Iris pigment epithelial cell (primary cell): ENCODE data around the gene FABP2.
"Not testable (repeated sequence)": the region's sequence is repeated elsewhere in the genome, so short reads cannot be mapped to it uniquely, and the experiment has no call there.

Source experiments
- DNase-seq: peaks from one replicate; pipeline ENCODE4 v3.0.0-alpha.2; 2011; ENCODE audit warnings: low read depth

Gene FABP2

DNA sequence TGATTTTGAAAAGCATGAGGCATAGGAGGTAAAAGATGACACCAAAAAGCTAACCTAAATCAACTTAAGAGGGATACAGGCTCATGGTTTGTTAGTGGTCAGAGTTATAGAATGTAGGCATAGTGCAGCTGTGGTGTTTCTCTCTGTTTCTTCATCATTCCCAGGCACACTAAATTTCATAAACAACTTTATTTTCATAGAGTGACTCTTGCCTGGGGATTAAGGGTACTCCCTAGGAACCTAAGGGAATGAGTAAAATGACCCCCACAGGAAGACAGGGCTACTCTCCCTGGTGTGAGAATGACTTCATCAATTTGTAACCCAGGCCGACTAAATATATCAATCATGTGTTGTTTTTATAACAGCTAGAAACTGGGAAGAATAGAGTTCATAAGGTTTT lies 11.1 kb downstream of the FABP2 start:
- peak; percentile 73 for DNase-seq

GRCh38 chr4:119307606-119308005 lies 14.3 kb downstream of the FABP2 start:
- no peak for DNase-seq

GRCh38 chr4:119304431-119304830 lies 17.5 kb downstream of the FABP2 start:
- no peak for DNase-seq

DNA sequence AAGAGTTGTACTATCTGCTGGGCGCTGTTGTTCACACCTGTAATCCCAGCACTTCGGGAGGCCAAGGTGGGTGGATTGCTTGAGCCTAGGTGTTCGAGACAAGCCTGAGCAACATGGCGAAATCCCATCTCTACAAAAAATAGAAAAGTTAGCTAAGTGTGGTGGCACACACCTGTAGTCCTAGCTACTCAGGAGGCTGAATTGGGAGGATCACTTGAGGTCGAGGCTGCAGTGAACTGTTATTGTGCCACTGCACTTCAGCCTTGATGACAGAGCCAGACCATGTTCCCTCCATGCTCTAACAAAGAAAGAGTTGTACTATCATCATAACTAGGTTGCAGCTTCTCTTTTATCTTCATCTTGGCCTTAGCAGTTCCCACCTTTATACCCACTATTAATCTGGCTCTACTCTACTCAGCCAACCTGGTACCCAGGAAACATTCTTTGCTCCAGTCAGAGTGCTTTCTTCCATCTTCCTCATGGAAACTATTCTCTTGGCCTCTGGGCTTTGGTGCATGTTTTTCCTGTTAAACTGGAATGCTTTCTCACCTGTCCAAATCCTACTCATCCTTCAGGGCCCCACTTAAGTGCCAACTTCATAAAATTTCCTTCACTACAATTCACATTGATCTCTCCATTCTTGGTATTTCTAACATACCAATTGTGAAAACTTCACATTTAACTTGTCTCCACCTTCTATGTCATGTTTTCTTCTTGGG lies 18.2 kb downstream of the FABP2 start:
- no peak for DNase-seq

DNA sequence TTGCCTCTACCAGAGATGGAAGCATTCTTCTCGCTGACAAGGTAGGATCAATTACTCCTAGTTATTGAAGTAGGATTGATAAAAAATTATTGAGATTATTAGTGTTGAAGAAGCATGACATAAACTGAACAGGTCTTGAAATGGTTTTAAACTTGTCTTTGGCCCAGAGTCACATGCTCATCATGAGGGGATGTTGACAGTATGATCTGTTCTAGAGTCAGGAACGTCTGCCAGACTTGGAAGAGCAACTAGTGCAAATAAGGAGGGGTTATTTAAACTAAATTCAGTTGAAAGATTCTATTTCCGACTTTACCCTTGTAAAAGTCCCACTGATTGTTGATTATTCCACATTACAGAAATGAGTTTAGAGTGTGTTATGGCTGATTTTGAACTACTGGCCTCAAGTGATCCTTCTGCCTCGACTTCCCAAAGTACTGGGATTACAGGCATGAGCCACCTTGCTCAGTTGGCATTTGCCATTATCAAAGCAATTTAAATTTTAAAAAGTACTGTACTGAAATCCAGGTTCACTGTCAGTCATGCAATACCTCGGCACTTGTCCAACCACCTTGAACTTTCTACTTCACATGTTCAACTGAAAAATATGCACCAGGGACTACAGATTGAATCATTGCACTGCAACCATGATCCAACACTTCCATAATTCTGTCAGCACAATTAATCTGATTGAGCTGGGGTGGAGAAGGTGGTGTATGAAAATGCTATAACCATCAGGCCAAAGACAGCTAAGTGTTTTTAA lies 19.7 kb downstream of the FABP2 start:
- no peak for DNase-seq

DNA sequence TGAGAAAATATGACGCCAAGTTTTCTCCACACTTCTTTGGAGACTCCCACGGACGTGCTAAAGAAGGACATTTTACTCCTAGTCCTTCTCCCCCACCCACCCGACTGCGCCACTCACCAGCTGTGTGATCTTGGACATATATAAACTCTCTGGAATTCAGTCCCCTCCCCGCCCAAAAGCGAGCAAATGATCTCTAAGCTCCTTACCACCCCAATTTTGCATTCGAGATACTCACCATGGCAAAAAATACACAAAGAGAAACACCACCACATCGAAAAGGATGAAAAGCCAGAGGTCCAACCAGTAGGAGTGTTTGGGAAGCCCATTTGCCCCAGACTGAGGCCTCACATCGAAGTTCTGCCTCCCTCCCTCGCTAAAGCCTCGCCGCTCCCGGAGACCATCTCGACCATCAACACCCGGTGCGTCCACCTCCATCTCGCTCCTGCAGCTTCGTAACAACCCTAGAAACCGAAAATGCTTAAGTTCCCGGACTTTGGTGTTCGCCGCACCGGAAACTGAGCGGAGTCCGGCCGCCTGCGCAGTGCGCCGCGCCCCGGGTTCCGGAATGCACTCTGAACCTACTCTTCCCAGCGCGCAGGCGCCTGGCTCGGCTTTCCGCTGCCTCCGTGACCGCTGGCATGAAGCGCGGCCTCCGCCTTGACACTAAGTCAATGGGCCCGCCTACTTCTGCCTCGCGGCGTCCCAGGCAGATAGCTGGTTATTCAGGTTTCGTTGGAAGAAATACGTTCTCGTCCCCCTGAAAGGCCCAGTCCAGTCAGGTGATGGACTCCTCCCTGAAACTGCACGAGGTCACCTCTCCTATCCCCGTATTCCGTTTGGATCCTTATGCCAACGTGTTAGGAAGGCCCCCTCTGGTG lies 21.6 kb downstream of the FABP2 start:
- peak; percentile 93 for DNase-seq

GRCh38 chr4:119299741-119300100 lies 22.2 kb downstream of the FABP2 start:
- no peak for DNase-seq

DNA sequence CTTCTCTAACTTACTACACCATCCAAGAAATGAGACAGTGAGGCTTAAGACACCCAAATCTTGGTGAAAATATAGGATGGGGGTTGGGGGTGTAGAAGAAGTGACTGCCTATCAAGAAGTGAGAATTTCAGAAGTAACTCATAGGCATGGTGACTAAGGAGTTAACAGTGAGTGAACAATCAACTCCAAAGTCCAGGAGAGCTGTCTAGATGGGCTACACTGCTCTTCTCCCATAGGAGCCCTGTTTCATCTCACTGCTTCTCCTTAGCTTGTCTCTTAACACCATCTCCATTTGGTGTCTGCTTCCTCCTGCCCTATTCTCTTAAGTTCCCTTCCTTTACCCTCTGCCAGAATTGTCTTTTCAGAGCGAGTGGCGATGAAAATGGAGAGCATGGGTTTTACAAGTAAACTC lies 22.7 kb downstream of the FABP2 start:
- peak; percentile 32 for DNase-seq

- DNase-seq, result no peak
Observed at GRCh38 chr4:119297795-119298194, 24.1 kb downstream of the FABP2 start.

- no peak for DNase-seq
Observed at GRCh38 chr4:119296356-119296755, 25.6 kb downstream of the FABP2 start.

DNA sequence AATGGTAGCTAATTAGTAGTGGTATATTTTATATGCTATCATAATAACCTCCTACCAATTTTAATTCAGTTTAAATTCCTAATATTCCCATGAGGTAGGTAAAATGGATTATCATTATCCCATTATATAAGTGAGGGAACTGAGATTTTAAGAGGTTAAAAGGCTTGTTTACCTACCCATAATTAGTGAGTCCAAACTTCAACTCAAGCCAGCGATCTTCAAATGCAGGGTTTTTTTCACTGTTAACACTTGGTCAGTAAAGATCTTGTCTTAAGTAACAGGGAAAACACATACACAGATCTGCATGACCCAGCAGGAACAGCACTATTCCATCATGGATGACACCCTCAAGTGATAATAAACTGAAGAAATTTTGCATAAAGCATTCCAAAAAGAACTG lies 31.3 kb downstream of the FABP2 start:
- no peak for DNase-seq

DNA sequence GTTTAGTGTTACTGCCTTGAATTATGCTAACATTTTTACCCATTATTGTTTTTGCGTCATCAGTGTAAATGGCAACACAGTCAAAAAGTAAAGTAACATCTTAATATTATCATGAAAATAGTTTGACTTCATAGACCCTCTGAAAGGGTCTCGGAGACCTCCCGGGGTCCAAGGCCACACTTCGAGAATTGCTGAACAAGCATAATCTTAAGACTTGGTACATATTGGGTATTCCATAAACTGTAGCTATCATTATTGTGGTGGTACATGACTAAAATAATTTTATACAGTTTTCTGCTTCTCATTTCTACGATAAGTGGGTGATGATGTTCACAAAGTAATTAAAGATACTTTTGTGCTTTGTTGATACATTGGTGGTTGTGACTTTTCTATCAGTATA lies 32.6 kb downstream of the FABP2 start:
- DNase-seq, result no peak

GRCh38 chr4:119286377-119287002 lies 35.4 kb downstream of the FABP2 start:
- DNase-seq, result peak; percentile 75

GRCh38 chr4:119284876-119285780 lies 36.8 kb downstream of the FABP2 start:
- DNase-seq, result peak; percentile 45

- no peak for DNase-seq
Observed at GRCh38 chr4:119281393-119281792, 40.5 kb downstream of the FABP2 start.

DNA sequence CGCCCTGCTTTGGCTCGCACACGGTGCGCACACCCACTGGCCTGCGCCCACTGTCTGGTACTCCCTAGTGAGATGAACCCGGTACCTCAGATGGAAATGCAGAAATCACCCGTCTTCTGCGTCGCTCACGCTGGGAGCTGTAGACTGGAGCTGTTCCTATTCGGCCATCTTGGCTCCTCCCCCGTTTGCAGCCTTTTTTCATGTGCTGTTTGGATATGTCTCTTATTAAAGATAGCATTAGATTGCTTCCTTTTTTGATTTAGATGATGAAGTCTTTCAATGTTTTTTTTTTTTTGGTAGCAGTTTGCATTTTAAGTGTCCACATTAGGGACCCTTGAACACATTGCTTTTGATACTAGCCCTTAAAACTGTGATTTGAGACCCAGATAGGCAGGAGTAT lies 42.0 kb downstream of the FABP2 start:
- not testable (repeated sequence) for DNase-seq

- not testable (repeated sequence) for DNase-seq
Observed at GRCh38 chr4:119279541-119279940, 42.4 kb downstream of the FABP2 start.

GRCh38 chr4:119271361-119272085 lies 50.4 kb downstream of the FABP2 start:
- no peak for DNase-seq

DNA sequence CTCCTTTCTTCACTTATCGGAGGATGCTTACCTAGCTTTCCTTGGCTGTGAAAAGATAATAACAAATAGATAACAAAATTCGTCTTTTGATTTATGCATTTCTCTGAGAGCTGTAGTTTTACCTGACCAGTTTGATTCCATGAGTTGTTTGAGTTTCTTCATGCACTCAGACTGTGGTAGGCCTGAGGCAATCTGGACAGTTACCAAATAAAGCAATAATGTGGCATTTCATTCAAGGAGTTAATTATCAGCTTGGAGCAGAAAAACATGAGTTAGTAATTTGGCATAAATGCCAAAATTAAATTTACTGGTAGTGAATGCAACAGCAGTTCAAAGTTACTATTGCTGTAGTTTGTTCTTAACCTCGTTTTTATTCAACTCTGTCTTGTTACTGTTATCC lies 53.5 kb downstream of the FABP2 start:
- no peak for DNase-seq
